HTERT RPE-1 (cell line): ENCODE results near the gene CFAP20DC.
"Not testable (repeated sequence)": the region's sequence is repeated elsewhere in the genome, so short reads cannot be mapped to it uniquely, and the experiment has no call there.

Experiments used
- in situ Hi-C: fragments of 300-500 bp; cut with MboI; formaldehyde crosslinking; loops from 4 replicates; pipeline ENCODE4 v1.14.3; 2020; ENCODE audit warnings: low sequenced_read_pairs

The CFAP20DC gene

DNA sequence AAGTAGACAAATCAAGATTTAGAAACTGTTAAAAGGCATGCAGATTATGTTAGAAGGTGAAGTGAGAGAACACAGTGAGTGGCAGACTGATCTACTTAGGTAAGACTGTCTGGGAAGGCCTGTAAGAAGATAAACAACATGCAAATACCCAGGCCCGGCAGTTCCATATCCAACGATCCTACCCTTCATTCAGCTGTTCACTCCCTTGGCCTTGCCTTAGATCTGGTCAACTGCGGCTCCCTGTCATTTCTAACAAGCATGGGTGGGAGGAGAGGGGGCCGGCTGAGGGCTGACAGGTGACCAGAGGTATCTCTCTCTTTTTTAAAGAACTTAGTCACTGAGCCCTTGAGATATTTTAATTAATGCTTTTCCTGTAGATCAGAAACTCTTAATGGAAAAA lies 298.6 kb downstream of the CFAP20DC start:
- in situ Hi-C loops: no loop called here

GRCh38 chr3:58749948-58750347 lies 299.9 kb downstream of the CFAP20DC start:
- in situ Hi-C loops: no loop called here

GRCh38 chr3:58748024-58748423 lies 301.8 kb downstream of the CFAP20DC start:
- in situ Hi-C loops: no loop called here

- in situ Hi-C loops: no loop called here
Measured at GRCh38 chr3:58746758-58747157, 303.1 kb downstream of the CFAP20DC start.

DNA sequence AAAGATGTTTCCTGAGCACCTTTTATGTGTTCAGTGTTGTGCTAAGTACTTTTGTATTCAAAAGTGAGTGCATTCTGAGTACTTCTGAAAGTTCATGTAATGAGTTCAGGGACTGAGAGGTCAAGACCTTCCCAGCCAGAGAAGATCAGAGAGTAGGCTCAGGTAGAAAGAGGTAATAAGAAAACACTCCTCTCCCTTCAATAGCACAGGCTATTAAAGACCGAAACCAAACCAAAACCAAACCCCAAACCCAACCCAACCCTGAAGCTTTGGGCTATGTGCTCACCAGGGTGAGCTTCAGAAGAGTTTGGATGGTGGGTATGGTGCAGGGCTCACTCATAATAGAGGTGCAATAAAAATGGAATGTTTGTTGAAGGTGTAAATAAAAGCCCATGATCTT lies 306.5 kb downstream of the CFAP20DC start:
- in situ Hi-C loops: no loop called here

DNA sequence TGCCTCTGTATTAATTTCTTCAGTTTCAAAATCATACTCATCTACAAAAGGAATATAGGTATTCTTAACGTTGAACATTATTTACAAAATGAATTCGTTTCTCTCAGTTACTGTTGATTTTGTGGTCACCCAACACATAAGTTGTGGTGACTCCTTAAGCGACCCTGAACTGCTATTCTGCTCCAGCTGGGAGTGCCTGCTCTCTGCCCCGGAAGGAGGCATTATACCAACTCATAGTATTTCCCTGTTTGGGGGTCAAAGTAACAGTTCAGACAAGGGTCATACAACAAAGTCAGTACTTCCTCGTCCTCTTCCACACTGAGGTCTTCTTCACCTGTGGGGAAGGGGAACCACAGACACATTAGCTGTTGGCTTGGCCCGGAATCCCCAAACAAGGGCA lies 307.6 kb downstream of the CFAP20DC start:
- in situ Hi-C loops: no loop called here

- in situ Hi-C loops: no loop called here
Measured at GRCh38 chr3:58737644-58738043, 312.2 kb downstream of the CFAP20DC start.

DNA sequence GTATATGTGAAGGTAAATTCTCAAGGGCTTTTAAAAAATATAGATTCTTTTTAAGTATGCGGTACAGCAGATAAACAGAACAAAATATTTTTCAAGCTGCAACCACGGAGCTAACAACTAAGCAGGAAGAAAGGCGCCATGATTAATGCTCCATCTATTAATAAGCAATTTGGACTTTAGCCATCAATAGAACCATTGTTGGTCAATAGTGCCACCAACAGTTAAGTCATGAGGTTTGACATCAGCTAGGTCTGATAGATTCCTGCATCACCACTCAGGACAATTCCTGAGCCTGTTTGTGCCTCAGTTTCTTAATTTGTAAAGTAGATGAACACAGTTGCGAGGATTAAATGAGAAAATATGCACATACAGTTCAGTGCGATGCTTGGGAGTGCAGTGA lies 318.2 kb downstream of the CFAP20DC start:
- in situ Hi-C loops: no loop called here

GRCh38 chr3:58728723-58729122 lies 321.1 kb downstream of the CFAP20DC start:
- in situ Hi-C loops: no loop called here

GRCh38 chr3:58725326-58725853 lies 324.4 kb downstream of the CFAP20DC start:
- in situ Hi-C loops: no loop called here

DNA sequence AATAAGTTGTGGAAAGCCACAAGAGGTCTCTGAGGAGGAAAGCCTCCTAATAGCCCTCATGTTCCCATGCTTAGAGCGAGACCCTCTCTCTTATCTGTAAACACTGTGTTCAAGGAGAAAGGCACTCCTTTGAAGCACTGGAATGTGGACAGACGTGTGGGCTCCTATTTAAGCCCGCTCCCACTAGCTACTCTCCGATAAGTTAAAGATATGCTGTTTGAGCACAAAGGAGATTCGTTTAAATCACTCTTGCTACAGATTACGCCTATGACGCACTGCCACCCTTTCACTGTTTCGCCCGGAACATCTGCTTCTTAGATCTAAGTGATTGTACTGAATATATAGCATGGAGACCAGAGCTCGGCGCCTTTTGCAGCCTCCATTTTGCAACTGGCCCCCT lies 325.5 kb downstream of the CFAP20DC start:
- in situ Hi-C loops: no loop called here

- in situ Hi-C loops: no loop called here
Measured at GRCh38 chr3:58723173-58723572, 326.7 kb downstream of the CFAP20DC start.

- in situ Hi-C loops: no loop called here
Measured at GRCh38 chr3:58722561-58722960, 327.3 kb downstream of the CFAP20DC start.

DNA sequence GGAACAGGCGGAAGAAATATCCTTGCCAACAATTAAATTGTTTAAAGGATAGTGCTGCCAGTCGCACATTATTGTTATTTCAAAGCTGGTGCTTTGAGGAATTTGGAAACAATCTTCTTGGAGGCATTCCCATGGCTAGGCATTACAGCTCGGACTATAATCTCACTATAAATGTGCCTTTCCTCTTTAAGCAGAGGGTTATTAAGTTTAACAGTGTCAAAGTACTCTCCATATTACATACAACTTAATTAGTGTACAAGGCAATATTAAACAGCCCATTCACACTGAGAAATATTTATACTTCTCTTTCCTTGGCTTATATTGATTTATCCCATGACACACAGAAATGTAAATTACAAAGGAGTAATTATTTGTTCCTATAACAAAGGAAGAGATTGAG lies 329.3 kb downstream of the CFAP20DC start:
- in situ Hi-C loops: no loop called here

GRCh38 chr3:58719684-58720083 lies 330.1 kb downstream of the CFAP20DC start:
- in situ Hi-C loops: no loop called here

GRCh38 chr3:58713715-58714401 lies 336.0 kb downstream of the CFAP20DC start:
- in situ Hi-C loops: no loop called here

GRCh38 chr3:58711871-58712270 lies 338.0 kb downstream of the CFAP20DC start:
- in situ Hi-C loops: no loop called here

- in situ Hi-C loops: not testable (repeated sequence)
Measured at GRCh38 chr3:58708983-58709382, 340.8 kb downstream of the CFAP20DC start.

DNA sequence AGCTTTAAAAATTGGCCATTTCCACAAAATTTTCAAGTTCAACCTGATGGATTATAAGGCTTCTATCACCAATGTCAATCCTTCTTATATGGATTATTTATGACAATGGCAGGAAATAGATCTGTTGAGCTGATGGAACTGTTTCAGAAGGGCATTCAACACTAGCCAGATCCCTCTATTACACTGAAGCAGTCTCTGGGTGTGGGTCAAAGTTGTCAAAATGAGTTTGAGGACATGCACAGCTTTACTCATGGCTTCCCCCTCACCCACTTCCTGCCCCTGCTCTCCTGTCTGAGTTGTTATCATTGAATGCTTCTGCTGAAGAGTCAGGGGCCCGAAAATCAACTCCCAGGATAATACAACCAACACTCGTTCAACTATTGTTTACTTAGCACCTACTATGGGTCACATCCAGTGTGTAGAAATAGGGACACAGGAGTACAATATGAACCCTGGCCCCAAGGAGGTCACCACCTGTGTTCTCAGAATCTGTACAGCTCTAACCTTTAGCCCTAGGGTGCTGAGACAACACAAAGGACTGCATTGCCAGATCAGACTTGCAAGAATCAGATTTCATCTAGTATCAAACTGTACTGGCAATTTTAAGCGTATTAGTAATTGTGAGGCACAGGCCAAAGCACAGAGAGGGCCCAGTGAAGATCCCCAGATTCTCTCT lies 341.6 kb downstream of the CFAP20DC start:
- in situ Hi-C loops: no loop called here

GRCh38 chr3:58707390-58707930 lies 342.4 kb downstream of the CFAP20DC start:
- in situ Hi-C loops: no loop called here

- in situ Hi-C loops: no loop called here
Measured at GRCh38 chr3:58706395-58707167, 343.2 kb downstream of the CFAP20DC start.
